ENCODE results near the gene VCAM1.

- no peak for TF ChIP-seq POLR2A (IDR thresholded peaks at IDR 0.05)
- TF ChIP-seq CTCF (IDR thresholded peaks at IDR 0.05), result no peak
Measured at GRCh38 chr1:100704473-100704872, 15.1 kb upstream of the VCAM1 start.
